Large intestine (tissue), 3 donors: ENCODE measurements around the gene PDE8B. TPM values are rescaled to one million over a fixed set of nuclear protein-coding genes. Genes with fewer than 3 reads are reported as not detected.
A peak's percentile ranks its signal among the peaks of the same experiment; 100 is the strongest.

Source experiments
- DNase-seq, 2 donors: peaks; one replicate each; pipeline versions ENCODE4 v3.0.0 to v3.0.0-alpha.2; 2013
- H3K27ac ChIP-seq: one replicate; pipeline ENCODE4 v1.5.1; 2013; ENCODE audit warnings: low read length
- H3K27me3 ChIP-seq: 2 replicates; pipeline ENCODE4 v1.6.1; 2013; ENCODE audit warnings: low read length; ENCODE audit not compliant: control insufficient read depth, insufficient read depth
- H3K36me3 ChIP-seq: 2 replicates; pipeline ENCODE4 v1.6.1; 2013; ENCODE audit warnings: low read length; ENCODE audit not compliant: control insufficient read depth, insufficient read depth
- H3K4me1 ChIP-seq: one replicate; pipeline ENCODE4 v1.6.1; 2013; ENCODE audit warnings: low read length; ENCODE audit not compliant: control insufficient read depth, insufficient read depth
- H3K4me3 ChIP-seq: one replicate; pipeline ENCODE4 v1.5.1; 2013; ENCODE audit warnings: low read length
- H3K9me3 ChIP-seq: one replicate; pipeline ENCODE4 v1.6.1; 2013; ENCODE audit warnings: mild to moderate bottlenecking, low read depth, low read length, moderate library complexity; ENCODE audit not compliant: control insufficient read depth
- WGBS: methylation state at CpG from one replicate; pipeline ENCODE4 v1.1.5; 2013; ENCODE audit warnings: low lambda C conversion rate; ENCODE audit not compliant: insufficient coverage; 5-methylcytosine and 5-hydroxymethylcytosine counted together
- polyA plus RNA-seq: library from polyadenylated mRNA; unstranded; fragments of 120-200 nt; gene quantifications from one replicate; pipeline ENCODE4 v1.2.1, GENCODE V29; 2013

Gene PDE8B
- polyA plus RNA-seq, 1 donor: 4.0 TPM

DNA sequence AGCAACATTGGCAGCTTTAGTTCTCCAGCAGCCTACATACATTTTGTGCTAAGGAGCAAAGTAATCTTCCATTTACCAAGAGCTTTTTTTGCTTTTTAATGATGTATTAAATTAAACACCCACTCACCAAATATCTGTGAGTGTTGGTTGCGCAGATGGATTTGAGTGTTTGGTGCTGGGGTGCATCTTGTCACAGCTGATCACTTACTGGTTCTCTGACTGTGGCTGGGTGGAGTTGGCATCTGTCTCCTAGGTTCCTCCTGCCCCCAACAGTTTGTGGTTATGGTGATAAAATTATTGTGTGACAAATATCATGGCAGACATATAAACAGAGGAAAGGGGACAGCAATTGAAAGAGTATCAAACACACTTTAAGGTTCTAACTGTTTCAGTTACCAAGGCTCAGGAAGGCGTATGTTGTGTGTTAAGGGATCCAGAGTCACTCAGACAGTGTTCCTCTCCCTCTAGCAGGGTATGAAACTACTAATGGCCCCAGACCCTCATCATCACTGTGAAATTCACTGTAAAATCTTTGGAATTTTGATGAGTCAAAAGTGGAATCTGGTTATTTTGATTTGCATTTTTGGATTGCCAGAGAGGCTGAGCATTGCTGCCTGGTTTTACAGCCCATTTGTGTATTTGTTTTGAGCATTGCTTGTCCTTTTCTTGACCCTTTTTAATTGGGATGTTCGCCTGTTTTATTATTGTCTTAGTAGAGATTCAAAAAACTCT is 81.7 kb downstream of the PDE8B start:
- 67% methylated on average over 2 of the region's 3 CpGs for WGBS
- H3K27me3 ChIP-seq: no peaks in the 10 kb centered on the region
- H3K4me1 ChIP-seq: no peaks in the 10 kb centered on the region
- no peaks in the 10 kb centered on the region for H3K9me3 ChIP-seq
- no peak overlapping the region for H3K27ac ChIP-seq
- H3K4me3 ChIP-seq: no peak overlapping the region
- H3K36me3 ChIP-seq: no peaks in the 10 kb centered on the region
- no peak for DNase-seq

DNA sequence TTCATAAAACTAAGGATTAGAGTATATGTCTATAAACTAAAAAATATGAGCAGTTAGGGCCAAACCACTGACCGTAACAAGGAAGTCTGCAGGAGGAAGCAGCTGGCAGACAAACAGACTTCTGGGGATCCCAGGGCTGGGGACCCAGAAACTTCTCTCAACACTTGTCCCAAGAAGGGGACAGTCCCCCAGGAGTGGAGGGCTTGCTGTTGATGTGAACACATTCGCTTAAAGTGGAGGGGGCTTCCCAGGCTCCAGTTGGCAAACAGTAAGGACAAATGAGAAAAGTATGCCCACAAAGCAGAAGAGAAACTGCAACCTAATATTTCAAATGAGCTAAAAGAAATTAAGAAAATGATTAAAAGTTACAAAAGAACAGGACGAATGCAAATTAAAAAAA is 83.7 kb downstream of the PDE8B start:
- H3K4me1 ChIP-seq: no peaks in the 10 kb centered on the region
- no peaks in the 10 kb centered on the region for H3K9me3 ChIP-seq
- DNase-seq: no peak
- no peaks in the 10 kb centered on the region for H3K36me3 ChIP-seq
- 90% methylated on average over 1 of the region's 3 CpGs for WGBS
- H3K27me3 ChIP-seq: no peaks in the 10 kb centered on the region
- H3K4me3 ChIP-seq: no peak overlapping the region
- H3K27ac ChIP-seq: no peak overlapping the region

DNA sequence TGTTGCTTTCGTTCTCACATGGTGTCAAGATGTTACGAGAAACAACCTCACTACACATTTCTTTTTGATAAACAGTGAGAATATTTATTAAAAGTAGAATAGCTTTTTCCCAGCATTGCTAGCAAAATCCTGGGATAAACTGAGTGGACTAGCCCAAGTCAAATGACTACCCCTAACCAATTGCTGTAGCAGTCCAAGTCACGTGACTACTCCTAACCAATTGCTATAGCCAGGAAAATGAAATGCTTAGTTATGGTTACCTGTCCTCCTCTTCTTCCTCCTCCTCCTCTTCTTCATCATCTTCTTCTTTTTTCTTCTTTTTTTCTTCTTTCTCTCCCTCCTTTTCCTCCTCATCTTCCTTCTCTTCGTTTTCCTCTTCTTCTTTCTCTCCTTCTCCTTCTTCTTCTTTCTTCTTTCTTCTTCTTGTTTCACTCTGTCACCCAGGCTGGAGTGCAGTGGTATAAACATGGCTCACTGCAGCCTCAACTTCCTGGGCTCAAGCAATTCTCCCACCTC is 85.4 kb downstream of the PDE8B start:
- WGBS: 91% methylated on average over 1 of the region's 4 CpGs
- DNase-seq: no peak
- Histone ChIP-seq H3K4me3 (no peak overlapping the region), H3K36me3 (no peaks in the 10 kb centered on the region), H3K9me3 (no peaks in the 10 kb centered on the region), H3K27me3 (no peaks in the 10 kb centered on the region), H3K27ac (no peak overlapping the region), H3K4me1 (no peaks in the 10 kb centered on the region)

DNA sequence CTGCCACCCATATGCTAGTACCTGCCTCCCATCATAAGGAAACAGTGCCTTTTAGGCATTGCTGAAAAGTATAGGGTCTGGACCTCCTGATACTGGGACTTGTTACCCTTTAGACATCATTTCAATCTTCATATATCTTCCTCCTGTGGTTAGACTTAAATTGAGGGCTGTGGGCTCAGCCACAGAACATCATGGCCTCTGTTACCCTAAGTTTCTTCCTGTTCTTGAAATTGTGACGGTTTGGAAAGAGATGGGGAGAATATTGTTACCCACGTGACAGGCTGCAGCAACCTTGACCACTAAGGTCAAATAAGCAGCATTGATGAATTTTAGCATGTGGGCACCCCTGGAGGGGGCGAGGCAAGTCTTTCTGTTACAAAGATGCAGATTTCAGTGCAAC is 87.7 kb downstream of the PDE8B start:
- Histone ChIP-seq H3K36me3 (no peaks in the 10 kb centered on the region), H3K4me1 (no peaks in the 10 kb centered on the region), H3K27me3 (no peaks in the 10 kb centered on the region), H3K9me3 (no peaks in the 10 kb centered on the region), H3K4me3 (no peak overlapping the region), H3K27ac (no peak overlapping the region)
- no CpG with 5 or more reads among the region's 3 CpGs for WGBS
- DNase-seq: no peak

DNA sequence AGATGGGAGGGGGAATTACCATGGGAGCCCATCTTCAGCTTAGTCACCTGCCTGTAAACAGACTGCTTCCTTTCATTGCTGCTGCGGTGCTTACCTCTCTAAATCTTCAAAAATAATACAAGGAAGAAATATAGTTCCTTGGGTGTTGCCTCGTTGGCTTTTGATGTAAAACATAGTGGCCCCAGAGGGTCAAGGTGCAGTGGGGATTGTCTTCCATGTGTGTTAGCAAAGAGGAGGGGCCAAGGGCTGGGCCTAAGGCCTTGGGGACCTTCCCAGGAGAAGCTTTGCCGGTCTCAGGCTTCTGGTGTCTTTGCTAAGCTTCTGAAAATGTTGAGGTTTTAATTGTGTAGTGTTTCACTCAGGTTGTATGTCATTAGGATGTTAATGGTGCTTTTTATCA is 90.0 kb downstream of the PDE8B start:
- Histone ChIP-seq H3K27ac (no peak overlapping the region), H3K4me3 (no peak overlapping the region), H3K27me3 (no peaks in the 10 kb centered on the region), H3K9me3 (no peaks in the 10 kb centered on the region), H3K4me1 (no peaks in the 10 kb centered on the region), H3K36me3 (no peaks in the 10 kb centered on the region)
- DNase-seq: peak; percentile 30 to 68
- no CpG with 5 or more reads among the region's 3 CpGs for WGBS

DNA sequence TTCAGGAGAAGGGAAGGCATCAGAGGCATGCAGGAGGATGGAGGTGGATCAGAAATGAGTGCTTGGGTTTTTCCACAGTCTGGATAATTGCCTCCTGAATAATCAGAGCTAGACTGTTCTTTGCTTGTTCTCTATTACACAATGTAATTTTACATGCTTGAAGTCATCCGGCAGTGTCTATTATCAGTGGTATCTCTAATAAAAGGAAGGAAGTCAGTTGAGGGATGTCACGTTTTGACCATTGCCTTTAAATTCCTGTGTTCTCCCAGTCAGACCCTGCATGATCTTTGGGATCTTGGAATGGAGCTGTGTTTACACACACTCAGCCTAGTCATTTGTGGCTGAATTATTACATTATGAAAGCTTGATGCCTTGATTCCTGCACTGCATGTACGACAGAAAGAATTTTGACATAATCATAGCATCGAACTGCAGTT is 91.0 kb downstream of the PDE8B start:
- H3K9me3 ChIP-seq: no peaks in the 10 kb centered on the region
- no peaks in the 10 kb centered on the region for H3K36me3 ChIP-seq
- H3K27me3 ChIP-seq: no peaks in the 10 kb centered on the region
- no peak overlapping the region for H3K27ac ChIP-seq
- WGBS: no CpG with 5 or more reads among the region's 4 CpGs
- no peak for DNase-seq
- no peak overlapping the region for H3K4me3 ChIP-seq
- no peaks in the 10 kb centered on the region for H3K4me1 ChIP-seq

DNA sequence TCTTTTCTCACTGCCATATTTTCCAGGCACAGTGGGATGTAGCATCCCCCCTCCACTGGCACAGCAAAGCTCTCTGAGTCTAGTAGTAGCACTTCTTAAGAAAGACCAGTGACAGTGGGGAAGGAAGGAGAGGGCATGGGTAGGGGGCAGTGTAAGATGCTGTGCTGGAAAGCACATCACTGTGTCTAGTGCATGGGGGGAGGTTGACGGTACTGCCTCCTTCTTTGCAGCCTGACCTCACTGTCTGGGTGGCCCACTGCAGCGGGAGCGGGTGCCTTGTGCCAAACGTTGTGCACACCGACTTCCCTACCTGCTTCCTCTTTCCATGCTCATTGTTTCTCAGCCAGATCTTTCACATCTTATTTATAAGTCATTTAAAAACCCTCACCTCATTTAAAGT is 91.8 kb downstream of the PDE8B start:
- H3K9me3 ChIP-seq: no peaks in the 10 kb centered on the region
- H3K27me3 ChIP-seq: no peaks in the 10 kb centered on the region
- H3K27ac ChIP-seq: no peak overlapping the region
- H3K36me3 ChIP-seq: no peaks in the 10 kb centered on the region
- H3K4me1 ChIP-seq: no peaks in the 10 kb centered on the region
- DNase-seq: no peak
- WGBS: 60% methylated on average over 2 of the region's 5 CpGs
- no peak overlapping the region for H3K4me3 ChIP-seq

DNA sequence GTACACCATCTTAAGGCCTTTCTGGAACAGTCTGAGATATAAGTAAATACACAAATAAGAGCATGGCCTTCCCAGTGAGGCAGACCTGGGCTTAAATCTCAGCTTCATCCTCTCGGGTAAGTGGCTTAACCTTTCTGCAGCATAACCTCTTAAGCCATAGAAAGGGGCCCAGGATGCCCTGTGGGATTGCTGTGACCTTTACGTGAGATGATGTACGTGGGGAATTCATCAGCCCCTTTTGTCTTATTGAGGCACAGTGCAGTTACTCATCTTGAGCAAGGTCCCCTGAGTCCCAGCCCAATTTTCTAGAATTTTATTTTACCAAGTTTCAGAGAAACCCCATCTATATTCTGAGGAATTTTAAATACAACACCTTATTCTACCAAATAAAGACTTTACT is 92.2 kb downstream of the PDE8B start:
- Histone ChIP-seq H3K36me3 (no peaks in the 10 kb centered on the region), H3K4me3 (no peak overlapping the region), H3K27ac (no peak overlapping the region), H3K9me3 (no peaks in the 10 kb centered on the region), H3K27me3 (no peaks in the 10 kb centered on the region), H3K4me1 (no peaks in the 10 kb centered on the region)
- no CpG with 5 or more reads among the region's 3 CpGs for WGBS
- no peak for DNase-seq

DNA sequence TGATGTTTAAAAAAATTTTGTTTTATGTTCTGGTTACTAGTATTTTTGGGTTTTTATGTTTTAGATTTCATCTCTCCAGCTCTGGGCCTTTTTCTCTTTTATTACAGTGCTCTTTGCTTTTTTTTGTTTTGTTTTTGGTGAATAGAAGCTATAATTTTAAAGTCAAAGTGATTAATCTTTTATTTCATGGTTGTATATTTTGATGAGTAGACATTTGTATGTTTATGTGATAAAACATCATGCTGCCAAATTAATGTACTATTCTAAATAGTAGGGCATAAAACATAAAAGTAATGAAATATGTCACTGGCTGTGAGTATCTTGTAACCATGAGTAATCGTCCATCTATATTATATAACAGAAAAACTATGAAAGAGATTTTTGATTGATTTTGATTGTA is 93.9 kb downstream of the PDE8B start:
- H3K4me3 ChIP-seq: no peak overlapping the region
- no peaks in the 10 kb centered on the region for H3K27me3 ChIP-seq
- DNase-seq: no peak
- H3K36me3 ChIP-seq: no peaks in the 10 kb centered on the region
- H3K9me3 ChIP-seq: no peaks in the 10 kb centered on the region
- H3K4me1 ChIP-seq: no peaks in the 10 kb centered on the region
- WGBS: 100% methylated on average over 1 of the region's 1 CpG
- H3K27ac ChIP-seq: no peak overlapping the region

DNA sequence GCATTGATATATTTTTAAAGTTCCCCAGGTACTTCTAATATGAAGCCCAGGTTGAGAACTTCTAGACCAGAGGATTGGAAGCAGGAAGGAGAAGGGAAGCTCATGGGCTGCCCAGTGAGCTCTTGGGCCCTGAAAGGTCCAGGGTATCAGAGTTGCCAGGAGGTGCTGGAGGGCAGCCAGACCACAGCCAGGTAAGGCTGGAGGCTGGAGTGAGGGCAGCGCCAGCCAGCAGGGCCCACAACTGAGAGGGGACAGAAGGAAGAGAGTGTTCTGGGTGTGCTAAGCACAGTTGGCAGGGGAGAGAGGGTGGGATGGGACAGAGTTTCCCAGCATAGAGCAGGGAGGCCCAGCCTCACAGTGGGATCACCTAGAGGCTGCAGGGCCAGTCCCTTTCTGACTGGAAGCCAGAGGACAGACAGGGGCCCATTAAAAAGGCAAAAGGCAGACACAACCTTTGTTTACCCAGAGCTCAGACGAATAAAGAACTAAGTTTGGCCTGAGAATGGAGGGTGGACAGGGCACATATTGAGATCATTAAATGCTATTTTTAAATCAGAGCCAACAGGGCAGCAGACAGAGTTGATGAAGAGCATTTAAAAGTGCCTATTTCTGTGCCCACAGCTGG is 94.9 kb downstream of the PDE8B start:
- Histone ChIP-seq H3K4me3 (no peak overlapping the region), H3K9me3 (no peaks in the 10 kb centered on the region), H3K27me3 (no peaks in the 10 kb centered on the region), H3K4me1 (no peaks in the 10 kb centered on the region), H3K36me3 (no peaks in the 10 kb centered on the region), H3K27ac (no peak overlapping the region)
- DNase-seq: no peak
- 100% methylated on average over 1 of the region's 2 CpGs for WGBS

DNA sequence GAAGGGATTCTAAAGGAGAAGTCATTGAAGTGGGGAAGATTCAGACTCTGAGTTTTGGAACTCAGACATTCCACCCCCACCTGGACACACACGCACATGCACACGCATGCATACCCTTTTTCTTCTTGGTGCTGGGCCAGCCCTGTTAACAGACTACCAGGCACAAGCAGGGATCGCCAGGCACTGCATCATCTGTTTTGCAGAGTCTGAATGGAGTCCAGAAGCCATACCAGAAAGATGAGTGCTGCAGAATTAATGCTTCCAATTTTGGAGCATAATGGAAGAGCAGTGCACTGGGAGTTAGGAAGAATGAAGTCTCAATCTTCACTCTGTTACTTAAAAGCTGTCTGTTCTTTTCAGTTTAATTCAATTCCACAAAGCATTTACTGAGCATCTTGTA is 95.5 kb downstream of the PDE8B start:
- Histone ChIP-seq H3K4me3 (no peak overlapping the region), H3K27ac (no peak overlapping the region), H3K36me3 (no peaks in the 10 kb centered on the region), H3K9me3 (no peaks in the 10 kb centered on the region), H3K4me1 (no peaks in the 10 kb centered on the region), H3K27me3 (no peaks in the 10 kb centered on the region)
- no peak for DNase-seq
- no CpG with 5 or more reads among the region's 3 CpGs for WGBS
